Calu3 (cell line): ENCODE results near the gene TBC1D2. TPM values are rescaled to one million over a fixed set of nuclear protein-coding genes. Genes with fewer than 3 reads are reported as not detected.

Experiments
- BruUV-seq: library from RNA; stranded (reverse); fragments of 400-500 nt; replicated peaks from 2 replicates; lab custom pipeline; 2021; lab: Mats Ljungman, UMichigan
- CTCF ChIA-PET: fragments of 300-600 bp; sonication (Branson Sonifier 250); formaldehyde crosslinking; loops from one replicate; lab custom pipeline; 2022; ENCODE audit warnings: antibody characterized with exemption; lab: Charles Lee
- DNase-seq: peaks from one replicate; pipeline ENCODE4 v3.0.0; 2022
- H3K27ac Mint-ChIP-seq: one replicate; pipeline ENCODE4 v1.8.0; 2022; ENCODE audit warnings: mixed read lengths; ENCODE audit not compliant: unreplicated experiment
- H3K27me3 Mint-ChIP-seq: one replicate; pipeline ENCODE4 v1.8.0; 2022; ENCODE audit warnings: mixed read lengths; ENCODE audit not compliant: unreplicated experiment
- H3K36me3 Mint-ChIP-seq: one replicate; pipeline ENCODE4 v1.8.0; 2022; ENCODE audit warnings: mild to moderate bottlenecking, moderate library complexity, mixed read lengths; ENCODE audit not compliant: insufficient read depth, unreplicated experiment
- H3K4me1 Mint-ChIP-seq: one replicate; pipeline ENCODE4 v1.8.0; 2022; ENCODE audit warnings: mild to moderate bottlenecking, low read depth, mixed read lengths; ENCODE audit not compliant: unreplicated experiment
- H3K4me3 Mint-ChIP-seq: one replicate; pipeline ENCODE4 v1.8.0; 2022; ENCODE audit warnings: mild to moderate bottlenecking, low read depth, moderate library complexity, mixed read lengths; ENCODE audit not compliant: unreplicated experiment
- H3K9me3 Mint-ChIP-seq: one replicate; pipeline ENCODE4 v1.8.0; 2022; ENCODE audit warnings: low read depth, mixed read lengths; ENCODE audit not compliant: unreplicated experiment
- CTCF ChIP-seq: fragments of 200-600 bp; IDR thresholded peaks from one replicate; pipeline ENCODE4 v1.8.0; 2022; ENCODE audit warnings: antibody characterized with exemption; ENCODE audit not compliant: unreplicated experiment
- intact Hi-C: fragments of 100-400 bp; cut with micrococcal nuclease; formaldehyde crosslinking; loops from one replicate; pipeline ENCODE4 v1.10.0; 2022; ENCODE audit not compliant: unreplicated experiment
- total RNA-seq: library from RNA; stranded (reverse); gene quantifications from 2 replicates; pipeline ENCODE4 v1.2.3, GENCODE V29; 2022

The TBC1D2 gene
- total RNA-seq, 1 experiment from 2014 or later: 8.3 TPM

GRCh38 chr9:98202252-98202651 lies 53.2 kb downstream of the TBC1D2 start:
- no peak for DNase-seq
- BruUV-seq: no TSS peak
- Mint-ChIP-seq H3K36me3 (no peaks in the 10 kb centered on the region), H3K27ac (no peak overlapping the region), H3K4me3 (no peak overlapping the region), H3K27me3 (no peaks in the 10 kb centered on the region), H3K4me1 (no peaks in the 10 kb centered on the region), H3K9me3 (no peaks in the 10 kb centered on the region)
- CTCF ChIA-PET: no interaction called here
- intact Hi-C loops: loop anchor here (10.0 kb wide), 1 partner anchor 127 kb away; no protein-coding TSS in a partner anchor
- no peak for TF ChIP-seq CTCF

GRCh38 chr9:98201749-98202148 lies 53.7 kb downstream of the TBC1D2 start:
- no peaks in the 10 kb centered on the region for H3K9me3 Mint-ChIP-seq
- no peak for TF ChIP-seq CTCF
- H3K4me1 Mint-ChIP-seq: no peaks in the 10 kb centered on the region
- CTCF ChIA-PET: no interaction called here
- H3K27me3 Mint-ChIP-seq: no peaks in the 10 kb centered on the region
- H3K27ac Mint-ChIP-seq: no peak overlapping the region
- no peak overlapping the region for H3K4me3 Mint-ChIP-seq
- H3K36me3 Mint-ChIP-seq: no peaks in the 10 kb centered on the region
- intact Hi-C loops: loop anchor here (10.0 kb wide), 1 partner anchor 127 kb away; no protein-coding TSS in a partner anchor
- no TSS peak for BruUV-seq
- no peak for DNase-seq

GRCh38 chr9:98201102-98201501 lies 54.3 kb downstream of the TBC1D2 start:
- Mint-ChIP-seq H3K4me3 (no peak overlapping the region), H3K36me3 (no peaks in the 10 kb centered on the region), H3K27me3 (no peaks in the 10 kb centered on the region), H3K4me1 (no peaks in the 10 kb centered on the region), H3K9me3 (no peaks in the 10 kb centered on the region), H3K27ac (no peak overlapping the region)
- TF ChIP-seq CTCF: no peak
- CTCF ChIA-PET: no interaction called here
- intact Hi-C loops: loop anchor here (10.0 kb wide), 1 partner anchor 126 kb away; no protein-coding TSS in a partner anchor
- no TSS peak for BruUV-seq
- DNase-seq: no peak

- CTCF ChIA-PET: no interaction called here
- no peaks in the 10 kb centered on the region for H3K4me1 Mint-ChIP-seq
- no peak overlapping the region for H3K4me3 Mint-ChIP-seq
- BruUV-seq: no TSS peak
- H3K36me3 Mint-ChIP-seq: no peaks in the 10 kb centered on the region
- intact Hi-C loops: loop anchor here (10.0 kb wide), 1 partner anchor 125 kb away; no protein-coding TSS in a partner anchor
- no peaks in the 10 kb centered on the region for H3K27me3 Mint-ChIP-seq
- H3K9me3 Mint-ChIP-seq: no peaks in the 10 kb centered on the region
- TF ChIP-seq CTCF: no peak
- no peak overlapping the region for H3K27ac Mint-ChIP-seq
- no peak for DNase-seq
Measured at GRCh38 chr9:98199388-98200033, 55.9 kb downstream of the TBC1D2 start.
